HG03066 (cell line): ENCODE results near the gene NRCAM.
"Not testable (repeated sequence)": the region's sequence is repeated elsewhere in the genome, so short reads cannot be mapped to it uniquely, and the experiment has no call there.

Source experiments
- ATAC-seq: cut with Tn5 transposase; IDR thresholded peaks from one replicate; pipeline ENCODE4 v1.9.1; 2021; ENCODE audit warnings: low read depth; ENCODE audit not compliant: unreplicated experiment

Gene NRCAM

GRCh38 chr7:108289852-108290251, 166.4 kb downstream of the NRCAM start:
- no peak for ATAC-seq

GRCh38 chr7:108287857-108288256, 168.4 kb downstream of the NRCAM start:
- no peak for ATAC-seq

DNA sequence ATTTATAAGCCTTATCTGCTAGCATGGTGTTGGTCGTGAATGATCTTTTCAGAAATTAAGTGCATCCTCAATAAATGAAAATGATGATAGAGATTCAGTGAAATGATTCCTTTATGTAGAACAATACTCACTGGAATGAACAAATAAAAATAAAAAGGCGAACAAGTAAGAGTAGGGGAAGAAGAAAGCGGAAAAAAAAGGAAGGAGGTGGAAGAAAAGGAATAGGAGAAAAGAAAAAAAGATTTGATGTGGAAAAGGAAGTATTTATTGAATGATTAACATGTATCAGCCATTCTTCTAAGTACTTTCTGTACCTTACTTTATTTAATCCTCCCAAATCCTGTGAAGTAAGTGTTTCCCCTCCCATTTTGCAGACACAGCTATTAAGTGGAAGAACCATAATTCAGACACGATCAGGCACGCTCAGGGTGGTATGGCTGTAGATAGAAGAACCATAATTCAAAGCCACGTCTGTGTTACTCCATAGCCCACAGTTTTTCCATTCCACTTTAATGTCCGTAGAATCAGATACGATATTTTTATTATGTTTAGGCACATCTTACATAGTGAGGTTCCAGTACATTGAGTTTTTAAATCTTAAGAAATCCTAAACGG, 169.8 kb downstream of the NRCAM start:
- no peak for ATAC-seq

GRCh38 chr7:108285778-108286177, 170.5 kb downstream of the NRCAM start:
- no peak for ATAC-seq

GRCh38 chr7:108285003-108285368, 171.2 kb downstream of the NRCAM start:
- ATAC-seq: no peak

GRCh38 chr7:108284349-108285002, 171.8 kb downstream of the NRCAM start:
- ATAC-seq: no peak

DNA sequence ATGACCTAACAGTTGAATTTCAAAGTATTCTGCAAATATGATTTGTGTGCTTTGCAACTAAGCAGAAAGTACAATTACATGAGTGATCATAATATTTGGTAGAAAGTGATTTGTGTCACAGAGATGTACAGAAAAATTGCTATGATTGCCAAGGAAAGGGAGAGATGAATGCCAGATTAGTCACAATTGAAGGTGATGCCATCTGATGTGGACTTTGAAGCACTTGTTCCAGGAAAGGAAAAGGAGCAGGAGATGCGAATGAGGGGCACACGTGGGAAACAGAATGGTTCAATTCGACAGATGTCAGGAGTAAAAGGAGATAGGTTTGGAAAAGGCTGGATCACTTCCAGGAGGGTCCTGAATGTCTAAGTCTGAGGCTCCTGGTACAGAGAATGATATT, 173.0 kb downstream of the NRCAM start:
- ATAC-seq: no peak

DNA sequence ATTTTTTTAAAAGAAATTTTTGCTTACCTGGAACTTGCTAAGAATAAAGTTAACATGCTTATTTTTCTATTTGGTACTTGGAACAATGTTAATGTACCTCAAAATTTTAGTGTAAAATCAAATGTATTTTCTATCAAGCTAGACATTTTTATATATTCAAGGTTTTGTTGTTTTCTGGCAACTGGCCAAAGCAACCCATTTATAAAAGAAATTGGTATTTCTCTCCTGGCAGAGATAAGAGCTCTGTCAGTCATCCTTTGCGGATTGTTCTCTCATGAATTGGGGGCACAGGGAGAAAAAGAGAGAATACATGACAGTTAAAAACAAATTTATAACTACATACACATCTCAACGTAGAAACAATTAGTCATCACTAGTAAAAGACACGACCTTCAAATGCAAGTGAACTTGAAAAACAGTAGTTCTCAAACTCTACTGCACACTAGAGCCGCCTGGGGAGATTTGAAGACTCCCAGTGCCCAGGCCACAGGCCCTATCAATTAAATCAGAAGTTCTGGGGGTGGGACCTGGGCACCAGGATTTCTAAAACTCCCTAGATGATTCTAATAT, 173.7 kb downstream of the NRCAM start:
- ATAC-seq: no peak

DNA sequence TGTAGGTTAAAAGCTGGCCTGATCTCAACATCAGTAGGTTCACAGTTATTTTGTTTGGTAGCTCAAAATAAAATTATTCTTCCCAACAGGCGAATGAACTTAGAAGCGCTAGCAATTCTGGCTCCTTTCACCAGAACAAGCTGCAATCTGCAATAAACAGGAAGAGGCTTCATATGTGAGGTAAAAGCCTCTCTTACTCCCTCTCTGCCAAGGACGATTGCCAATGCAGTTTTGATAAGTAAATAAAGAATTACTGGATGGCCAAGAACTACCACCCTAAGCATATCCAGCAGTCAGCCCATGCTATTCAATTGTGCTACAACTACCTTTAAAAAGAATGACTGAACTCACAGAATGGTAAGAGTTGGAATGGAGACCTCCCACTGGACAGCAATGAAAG, 176.1 kb downstream of the NRCAM start:
- no peak for ATAC-seq

- ATAC-seq: no peak
These were observed 177.5 kb downstream of the NRCAM start for GRCh38 chr7:108278776-108279175.

DNA sequence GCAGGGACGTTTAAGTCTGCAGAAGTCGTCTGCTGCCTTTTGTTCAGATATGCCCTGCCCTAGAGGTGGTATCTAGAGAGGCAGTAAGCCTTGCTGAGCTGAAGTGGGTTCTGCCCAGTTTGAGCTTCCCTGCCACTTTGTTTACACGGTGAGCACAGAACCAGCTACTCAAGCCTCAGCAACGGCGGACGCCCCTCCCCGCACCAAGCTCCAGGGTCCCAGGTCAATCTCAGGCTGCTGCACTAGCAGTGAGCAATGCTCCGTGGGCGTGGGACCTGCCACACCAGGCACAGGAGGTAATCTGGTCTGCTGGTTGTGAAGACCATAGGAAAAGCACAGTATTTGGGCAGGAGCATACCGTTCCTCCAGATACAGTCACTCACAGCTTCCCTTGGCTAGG, 178.0 kb downstream of the NRCAM start:
- no peak for ATAC-seq

DNA sequence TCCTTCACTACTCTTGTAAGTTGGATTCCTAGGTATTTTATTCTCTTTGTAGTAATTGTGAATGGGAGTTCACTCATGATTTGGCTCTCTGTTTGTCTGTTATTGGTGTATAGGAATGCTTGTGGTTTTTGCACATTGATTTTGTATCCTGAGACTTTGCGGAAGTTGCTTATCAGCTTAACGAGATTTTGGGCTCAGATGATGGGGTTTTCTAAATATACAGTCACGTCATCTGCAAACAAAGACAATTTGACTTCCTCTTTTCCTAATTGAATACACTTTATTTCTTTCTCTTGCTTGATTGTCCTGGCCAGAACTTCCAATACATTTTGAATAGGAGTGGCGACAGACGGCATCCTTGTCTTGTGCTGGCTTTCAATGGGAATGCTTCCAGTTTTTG, 181.8 kb downstream of the NRCAM start:
- ATAC-seq: not testable (repeated sequence)

- not testable (repeated sequence) for ATAC-seq
These were observed 183.3 kb downstream of the NRCAM start for GRCh38 chr7:108272891-108273290.

DNA sequence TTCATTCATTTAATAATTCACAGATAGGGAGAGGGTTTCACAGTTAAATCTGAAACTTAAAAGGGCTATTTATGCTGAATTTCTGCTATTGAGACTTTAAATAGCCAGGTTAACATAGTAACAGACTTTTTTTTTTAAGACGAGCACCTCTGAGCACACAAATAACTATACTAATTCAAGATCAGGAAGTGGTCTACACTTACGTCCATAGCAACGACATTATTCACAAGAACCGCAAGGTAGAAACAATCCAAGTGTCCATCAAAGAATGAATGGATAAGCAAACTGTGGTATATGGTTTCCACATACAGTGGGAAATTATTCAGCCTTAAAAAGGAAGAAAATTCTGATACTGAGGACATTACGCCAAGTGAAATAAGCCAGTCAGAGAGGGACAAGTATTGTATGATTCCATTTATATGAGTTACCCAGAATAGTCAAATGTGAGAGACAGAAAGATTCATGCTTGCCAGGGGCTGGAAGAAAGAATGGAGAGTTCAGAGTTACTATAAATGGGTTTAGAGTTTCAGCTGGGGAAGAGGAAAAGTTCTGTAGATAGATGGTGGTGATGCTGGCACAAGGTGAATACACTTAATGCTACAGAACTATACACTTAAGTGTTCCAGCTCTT, 185.7 kb downstream of the NRCAM start:
- peak; percentile 88 for ATAC-seq

DNA sequence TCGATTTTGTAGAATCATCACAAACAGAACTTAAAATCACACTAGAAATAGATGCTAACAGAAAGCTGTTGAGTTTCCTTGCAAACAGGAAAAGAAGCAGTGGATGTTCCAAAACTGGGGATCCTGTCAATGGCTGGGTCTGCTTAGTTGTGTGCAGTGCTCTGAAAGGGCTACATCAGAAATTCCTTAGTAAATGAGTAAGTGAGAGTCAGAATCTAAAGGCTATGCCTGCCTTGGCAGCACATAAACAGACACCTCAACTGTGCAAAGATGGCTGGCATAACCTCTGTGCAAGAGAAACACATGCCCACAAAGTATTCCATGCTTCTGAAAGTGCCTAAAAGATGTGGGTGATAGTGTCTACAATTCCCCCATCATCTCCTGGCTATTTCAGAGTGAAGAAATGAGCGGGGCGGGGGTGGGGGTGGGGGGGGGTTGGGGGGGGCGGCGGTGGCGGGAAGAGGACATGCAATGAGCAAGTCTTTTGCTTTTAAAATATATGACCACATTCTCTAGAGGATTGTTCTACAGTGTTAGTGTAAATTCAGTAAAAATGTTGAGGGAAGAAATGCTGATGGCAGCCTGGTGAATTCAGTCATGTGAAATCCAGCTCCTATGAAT, 187.9 kb downstream of the NRCAM start:
- no peak for ATAC-seq

GRCh38 chr7:108267615-108268014, 188.6 kb downstream of the NRCAM start:
- no peak for ATAC-seq

GRCh38 chr7:108266491-108266890, 189.7 kb downstream of the NRCAM start:
- no peak for ATAC-seq

- ATAC-seq: no peak
These were observed 190.2 kb downstream of the NRCAM start for GRCh38 chr7:108266035-108266434.

DNA sequence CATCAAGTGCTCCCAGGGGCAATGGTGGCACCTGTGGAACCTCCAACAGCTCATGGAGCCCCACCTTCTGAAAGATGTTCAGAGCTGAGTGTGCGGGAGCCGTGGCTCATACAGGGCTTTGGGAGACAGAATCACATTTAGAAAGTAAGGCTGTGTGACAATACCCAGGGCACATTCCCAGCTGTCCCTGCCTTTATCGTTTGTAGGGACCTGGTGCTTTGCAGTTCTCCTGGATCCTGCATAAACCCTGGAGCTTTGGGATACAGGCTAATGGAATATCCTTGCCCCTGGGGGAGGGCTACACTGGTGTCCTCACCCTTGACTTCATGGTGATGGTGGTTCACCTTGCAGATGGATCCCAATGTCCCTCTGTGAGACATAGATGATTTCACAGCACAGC, 191.2 kb downstream of the NRCAM start:
- ATAC-seq: no peak

GRCh38 chr7:108263425-108263824, 192.8 kb downstream of the NRCAM start:
- ATAC-seq: no peak

- ATAC-seq: no peak
These were observed 194.5 kb downstream of the NRCAM start for GRCh38 chr7:108261560-108262255.
